GDM1 (cell line): ENCODE measurements around the gene AUTS2.

Experiments used
- DNase-seq: peaks from one replicate; lab custom pipeline; 2025; lab: John Stamatoyannopoulos, UW

The AUTS2 gene

GRCh38 chr7:70132852-70133690 lies 534.8 kb downstream of the AUTS2 start:
- DNase-seq = no peak

- DNase-seq = no peak
These were observed 535.9 kb downstream of the AUTS2 start for GRCh38 chr7:70134029-70134770.

GRCh38 chr7:70135656-70136055 lies 537.4 kb downstream of the AUTS2 start:
- DNase-seq = no peak

- DNase-seq = no peak
These were observed 538.9 kb downstream of the AUTS2 start for GRCh38 chr7:70137126-70137525.

GRCh38 chr7:70142247-70142932 lies 544.1 kb downstream of the AUTS2 start:
- no peak for DNase-seq

GRCh38 chr7:70143075-70144044 lies 545.1 kb downstream of the AUTS2 start:
- no peak for DNase-seq

GRCh38 chr7:70148997-70149396 lies 550.7 kb downstream of the AUTS2 start:
- no peak for DNase-seq

- DNase-seq = no peak
These were observed 554.0 kb downstream of the AUTS2 start for GRCh38 chr7:70152313-70152712.

- no peak for DNase-seq
These were observed 555.7 kb downstream of the AUTS2 start for GRCh38 chr7:70153933-70154332.

- DNase-seq = no peak
These were observed 556.4 kb downstream of the AUTS2 start for GRCh38 chr7:70154521-70155180.

- no peak for DNase-seq
These were observed 557.8 kb downstream of the AUTS2 start for GRCh38 chr7:70156057-70156456.

- DNase-seq = no peak
These were observed 560.8 kb downstream of the AUTS2 start for GRCh38 chr7:70159121-70159520.

GRCh38 chr7:70165477-70166170 lies 567.3 kb downstream of the AUTS2 start:
- no peak for DNase-seq

GRCh38 chr7:70171369-70171920 lies 573.2 kb downstream of the AUTS2 start:
- no peak for DNase-seq

GRCh38 chr7:70177166-70177565 lies 578.9 kb downstream of the AUTS2 start:
- DNase-seq = no peak

GRCh38 chr7:70178211-70178610 lies 579.9 kb downstream of the AUTS2 start:
- no peak for DNase-seq

- no peak for DNase-seq
These were observed 580.5 kb downstream of the AUTS2 start for GRCh38 chr7:70178787-70179186.

- no peak for DNase-seq
These were observed 584.2 kb downstream of the AUTS2 start for GRCh38 chr7:70182521-70182920.

- DNase-seq = no peak
These were observed 585.0 kb downstream of the AUTS2 start for GRCh38 chr7:70183278-70183677.
